HG02642 (cell line): ENCODE data around the gene ELMOD3.
A peak's percentile ranks its signal among the peaks of the same experiment; 100 is the strongest.
"Not testable (repeated sequence)": the region's sequence is repeated elsewhere in the genome, so short reads cannot be mapped to it uniquely, and the experiment has no call there.

ENCODE experiments used
- ATAC-seq: cut with Tn5 transposase; IDR thresholded peaks from one replicate; pipeline ENCODE4 v1.9.1; 2021; ENCODE audit warnings: mild to moderate bottlenecking; ENCODE audit not compliant: unreplicated experiment, poor library complexity

ELMOD3 gene

DNA sequence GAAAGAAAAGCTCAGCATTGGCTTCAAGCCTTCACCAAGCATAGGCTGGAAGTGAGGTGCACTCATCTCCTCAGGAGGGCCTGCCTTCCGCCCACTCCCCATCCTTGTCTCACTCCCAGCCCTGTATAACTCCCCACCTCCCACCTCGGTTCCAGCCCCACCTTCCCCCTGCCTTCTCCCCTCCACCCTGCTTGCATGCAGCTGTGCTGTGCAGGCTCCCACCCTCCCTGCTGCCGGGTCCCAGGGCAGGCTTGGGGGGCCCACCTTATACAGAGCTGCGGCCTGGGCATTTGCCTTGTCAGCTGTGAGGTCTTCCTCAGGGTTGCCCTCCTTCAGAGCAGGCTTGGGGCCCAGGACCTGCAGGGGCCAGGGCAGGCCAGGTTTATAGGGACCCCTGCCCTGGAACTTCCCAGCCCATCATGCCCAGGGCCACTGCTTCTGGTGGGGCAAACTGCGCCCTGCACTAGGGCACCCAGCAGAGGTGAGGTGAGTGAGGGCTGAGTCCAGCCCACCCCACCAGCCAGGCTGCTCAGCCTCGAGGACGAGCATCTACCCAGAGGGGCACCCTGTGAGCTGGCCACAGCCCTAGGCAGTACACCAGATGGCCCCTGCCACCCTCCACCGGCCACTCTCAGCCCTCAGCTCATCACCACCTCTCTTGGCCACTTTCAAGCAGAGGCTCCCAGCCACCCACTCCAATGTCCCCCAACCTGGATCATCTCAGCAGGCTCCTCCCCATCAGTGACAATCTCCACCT, 44.0 kb downstream of the ELMOD3 start:
- ATAC-seq = no peak

DNA sequence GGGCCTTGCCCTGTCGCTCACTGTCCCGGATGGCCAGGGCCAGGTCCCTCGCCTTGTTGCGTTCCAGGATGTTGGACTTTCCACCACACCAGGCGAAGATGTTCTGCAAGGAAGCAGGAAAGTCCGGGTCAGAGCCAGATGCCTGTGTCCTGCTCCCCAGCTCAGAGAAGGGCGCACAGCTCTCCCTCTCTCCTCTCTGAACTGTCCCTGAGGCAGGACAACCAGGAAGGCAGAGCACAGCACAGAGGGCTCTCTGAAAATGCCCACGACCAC, 44.5 kb downstream of the ELMOD3 start:
- no peak for ATAC-seq

DNA sequence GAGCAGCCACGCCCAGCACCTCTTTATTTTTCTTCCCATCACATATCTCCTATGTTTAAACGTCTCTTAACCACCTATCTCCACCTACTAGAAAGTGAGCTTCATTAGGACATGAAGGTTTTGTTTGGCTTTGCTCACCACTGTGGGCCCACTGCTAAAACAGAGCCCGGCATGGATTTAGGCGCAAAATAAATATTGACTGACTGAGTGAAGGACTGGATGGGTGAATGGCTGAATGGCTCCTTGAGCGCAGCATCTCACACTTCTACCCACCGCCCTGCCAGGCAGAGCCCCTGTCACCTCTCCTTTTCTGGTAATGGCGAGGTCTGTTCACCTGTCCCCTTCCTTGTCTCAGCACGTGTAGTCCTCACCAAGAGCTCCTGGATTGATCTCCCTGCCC, 45.5 kb downstream of the ELMOD3 start:
- ATAC-seq = no peak

DNA sequence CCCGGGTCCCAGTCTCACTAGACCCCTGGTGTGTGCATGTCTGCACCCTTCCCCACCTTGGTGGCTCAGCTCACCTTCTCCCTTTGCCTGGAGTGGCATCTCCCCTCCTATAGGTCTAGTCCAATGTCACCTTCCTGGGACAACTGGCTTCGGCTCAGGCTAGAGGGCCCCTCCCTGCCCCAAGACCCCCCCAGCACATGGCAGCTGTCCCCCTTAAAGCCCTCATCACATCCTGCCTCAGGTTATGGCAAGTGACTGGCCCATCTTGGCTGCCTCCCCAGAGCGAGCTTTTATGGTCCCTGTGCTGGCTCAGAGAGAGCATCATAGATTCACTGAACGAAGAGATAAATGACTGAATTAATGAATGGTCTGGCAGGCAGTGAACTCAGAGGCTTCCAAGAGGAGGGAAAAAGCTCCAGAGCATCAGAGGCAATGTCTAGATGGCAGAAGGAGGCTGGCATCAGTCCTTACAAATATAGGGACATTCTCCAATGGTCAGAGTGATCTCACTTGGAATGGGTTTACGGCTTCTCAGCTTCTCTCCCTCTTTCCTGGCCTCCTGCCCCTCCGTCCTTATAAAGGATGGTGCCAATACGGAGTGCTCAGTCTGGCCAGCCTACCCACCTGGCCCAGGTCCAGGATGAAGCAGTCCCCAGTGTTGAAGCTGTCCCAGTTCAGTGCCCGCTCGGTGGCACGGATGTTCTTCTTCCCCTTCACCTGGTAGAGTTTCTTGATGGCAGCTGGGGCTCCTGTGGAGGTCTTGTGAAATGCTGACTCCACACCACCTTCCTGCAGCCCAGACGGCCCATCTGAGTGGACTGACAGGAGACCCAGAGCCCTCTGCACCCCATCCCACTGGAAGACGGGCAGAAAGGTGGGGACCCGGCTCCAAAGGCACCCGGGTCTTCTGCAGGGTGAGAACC, 46.2 kb downstream of the ELMOD3 start:
- ATAC-seq = no peak

DNA sequence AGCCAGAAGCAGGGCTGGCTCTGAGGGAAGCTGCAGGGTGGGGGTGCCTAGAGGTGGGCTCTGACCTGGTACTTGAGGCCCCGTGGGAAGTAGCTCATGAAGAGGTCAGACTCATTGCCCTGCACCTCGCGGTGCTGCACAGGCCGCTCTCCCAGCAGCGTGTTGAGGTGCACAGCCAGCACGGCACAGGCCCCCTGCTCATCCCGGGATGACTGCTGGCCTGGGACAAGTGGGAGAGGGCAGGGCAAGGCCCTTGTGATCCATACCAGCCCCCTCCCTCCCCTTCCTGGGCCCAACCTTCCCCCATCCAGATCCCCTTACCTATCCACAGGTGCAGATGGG, 46.9 kb downstream of the ELMOD3 start:
- no peak for ATAC-seq

DNA sequence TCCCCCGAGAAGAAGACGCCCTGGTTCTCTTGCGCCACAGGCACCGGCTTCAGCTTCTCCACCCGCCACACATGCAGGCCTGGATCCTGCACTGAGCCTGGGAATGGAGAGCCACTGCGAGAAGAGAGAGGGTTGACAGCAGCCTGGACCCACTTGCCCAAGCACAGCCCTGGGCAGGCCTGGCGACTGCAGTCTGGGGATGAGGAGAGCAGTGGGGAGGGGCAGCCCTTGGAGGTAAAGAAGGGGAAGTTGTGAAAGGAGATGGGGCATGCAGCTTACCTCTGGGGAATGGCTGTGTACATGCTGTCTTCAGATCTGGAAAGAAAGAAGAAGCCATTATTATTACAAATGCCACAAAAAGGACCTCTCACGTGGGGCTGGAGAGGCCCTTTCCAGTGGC, 47.3 kb downstream of the ELMOD3 start:
- ATAC-seq = no peak

DNA sequence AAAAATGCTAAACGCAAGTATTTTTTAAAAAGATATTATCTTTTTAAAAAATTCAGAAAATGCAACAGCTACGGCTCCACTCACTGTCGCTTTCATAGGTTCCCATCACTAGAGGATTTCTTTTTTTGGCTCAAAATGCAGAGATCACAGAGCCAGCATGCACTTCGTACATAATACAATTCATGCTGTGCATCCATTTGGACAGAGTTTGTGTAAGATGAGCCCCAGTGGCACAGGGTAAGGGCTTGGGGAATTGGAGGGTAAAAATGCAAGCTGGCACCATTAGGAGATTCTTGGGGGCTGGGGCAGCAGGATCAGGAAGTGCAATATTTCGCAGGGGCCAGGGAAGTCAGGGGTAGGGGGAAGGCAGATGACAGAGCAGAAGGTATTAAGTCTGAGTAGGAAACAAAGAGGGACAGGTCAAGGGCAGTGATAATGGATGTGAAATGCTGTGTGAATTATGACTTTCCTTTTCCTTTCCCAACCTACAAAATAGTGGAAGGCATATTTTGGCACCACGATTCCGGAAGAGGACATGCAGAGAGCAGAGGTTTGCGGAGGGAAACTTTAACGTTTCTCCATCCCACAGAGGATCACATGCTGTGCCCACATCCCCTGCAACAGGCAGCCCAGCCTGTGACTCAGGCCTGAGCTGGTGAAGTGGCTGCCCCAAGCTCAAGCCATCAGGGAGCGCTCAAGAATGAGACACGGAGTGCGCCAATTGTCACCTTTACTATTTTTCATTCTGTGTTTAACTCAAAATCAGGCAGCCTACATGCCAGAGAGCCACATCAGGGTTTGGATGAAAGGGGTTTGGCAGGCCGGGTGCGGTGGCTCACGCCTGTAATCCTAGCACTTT, 50.9 kb downstream of the ELMOD3 start:
- peak; percentile 47 for ATAC-seq

DNA sequence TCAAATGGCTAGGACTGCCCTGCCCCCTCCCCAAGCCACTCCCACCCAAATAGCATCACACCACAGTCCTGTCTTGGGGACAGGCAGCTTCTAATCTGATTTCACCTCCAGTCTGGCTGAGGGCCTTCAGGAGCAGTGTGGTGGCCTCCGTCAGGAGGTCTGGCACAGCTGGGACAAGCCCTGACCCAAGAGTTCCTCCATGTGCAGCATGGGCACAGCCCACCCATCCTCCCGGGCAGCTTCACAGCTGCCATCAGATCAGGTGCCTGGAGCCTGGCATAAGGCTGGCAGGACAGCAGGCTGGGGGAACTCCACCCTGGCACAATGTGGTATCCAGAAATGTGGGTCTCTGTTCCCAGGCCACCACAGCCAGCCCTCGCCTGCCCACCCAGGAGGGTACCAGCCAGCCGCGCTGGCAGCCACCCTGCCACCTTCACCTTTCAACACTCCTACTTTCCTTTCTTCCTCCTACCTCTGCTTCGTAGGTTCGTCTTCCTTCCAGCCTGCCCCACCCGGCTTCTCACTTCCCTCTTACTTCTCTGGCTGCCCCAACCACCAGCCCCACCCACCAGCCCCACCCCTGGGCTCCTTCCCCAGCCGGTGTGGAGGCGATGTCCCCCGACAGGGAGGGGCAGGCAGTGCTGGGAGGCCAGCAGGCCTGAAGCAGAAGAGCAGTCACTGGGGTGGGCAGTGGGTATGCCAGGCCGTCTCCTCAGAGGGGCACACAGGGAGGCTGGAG, 55.4 kb downstream of the ELMOD3 start, which contains the start of gene CAPG:
TSS of gene CAPG (minus strand) at position 522 of the 739 bp plus-strand sequence. CDS start 8,221 bp downstream, outside the sequence.
- peak; percentile 66 for ATAC-seq

DNA sequence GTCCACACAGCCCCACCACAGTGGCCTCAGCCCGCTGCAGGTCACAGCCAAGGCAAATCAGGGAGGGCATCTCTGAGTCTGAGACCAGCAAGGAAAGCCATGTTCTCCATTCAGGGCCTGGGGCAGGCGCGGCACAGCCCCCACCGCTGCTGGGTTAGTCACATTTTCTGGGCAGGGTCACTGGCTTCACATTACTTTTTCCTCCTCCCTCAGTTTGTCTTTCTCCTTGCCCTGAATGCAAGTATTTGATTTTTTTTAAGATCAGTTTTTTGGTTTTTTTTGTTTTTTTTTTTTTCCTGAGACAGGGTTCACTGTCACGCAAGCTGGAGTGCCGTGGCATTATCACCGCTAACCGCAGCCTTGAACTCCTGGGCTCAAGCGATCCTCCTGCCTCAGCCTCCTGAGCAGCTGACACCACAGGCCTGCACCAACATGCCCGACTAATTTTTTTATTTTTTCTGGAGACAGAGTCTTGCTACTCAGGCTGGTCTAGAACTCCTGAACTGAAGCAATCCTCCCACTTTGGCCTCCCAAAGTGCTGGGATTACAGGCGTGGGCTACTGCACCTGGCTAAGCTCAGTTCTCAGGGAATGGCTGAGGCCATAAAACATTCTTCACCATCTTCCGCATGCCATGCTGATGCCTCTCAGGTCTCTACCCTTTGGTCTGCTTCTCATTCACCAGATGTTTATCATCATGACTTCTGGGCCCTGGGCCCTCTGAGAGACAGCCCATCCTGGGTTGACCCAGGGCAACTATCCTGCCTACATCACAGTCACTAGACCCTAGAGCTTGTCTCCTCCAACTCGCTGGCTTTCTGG, 56.2 kb downstream of the ELMOD3 start:
- ATAC-seq = no peak

DNA sequence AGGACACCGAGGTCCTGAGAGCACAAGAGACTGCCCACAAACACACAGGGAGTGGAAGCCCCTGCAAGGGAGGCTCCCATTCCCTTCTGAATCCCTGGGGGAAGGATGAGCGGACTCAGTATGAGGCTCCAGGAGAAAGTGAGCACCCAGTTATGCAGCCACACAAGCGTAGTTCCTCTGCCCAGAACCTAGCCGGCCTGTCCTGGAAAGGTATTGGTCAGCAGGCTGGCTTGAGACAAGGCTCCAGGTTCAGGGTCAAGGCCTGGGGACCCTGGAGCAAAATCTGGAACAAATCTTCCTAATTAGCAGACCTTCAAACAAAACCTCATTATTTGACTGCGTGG, 56.8 kb downstream of the ELMOD3 start:
- ATAC-seq = no peak

DNA sequence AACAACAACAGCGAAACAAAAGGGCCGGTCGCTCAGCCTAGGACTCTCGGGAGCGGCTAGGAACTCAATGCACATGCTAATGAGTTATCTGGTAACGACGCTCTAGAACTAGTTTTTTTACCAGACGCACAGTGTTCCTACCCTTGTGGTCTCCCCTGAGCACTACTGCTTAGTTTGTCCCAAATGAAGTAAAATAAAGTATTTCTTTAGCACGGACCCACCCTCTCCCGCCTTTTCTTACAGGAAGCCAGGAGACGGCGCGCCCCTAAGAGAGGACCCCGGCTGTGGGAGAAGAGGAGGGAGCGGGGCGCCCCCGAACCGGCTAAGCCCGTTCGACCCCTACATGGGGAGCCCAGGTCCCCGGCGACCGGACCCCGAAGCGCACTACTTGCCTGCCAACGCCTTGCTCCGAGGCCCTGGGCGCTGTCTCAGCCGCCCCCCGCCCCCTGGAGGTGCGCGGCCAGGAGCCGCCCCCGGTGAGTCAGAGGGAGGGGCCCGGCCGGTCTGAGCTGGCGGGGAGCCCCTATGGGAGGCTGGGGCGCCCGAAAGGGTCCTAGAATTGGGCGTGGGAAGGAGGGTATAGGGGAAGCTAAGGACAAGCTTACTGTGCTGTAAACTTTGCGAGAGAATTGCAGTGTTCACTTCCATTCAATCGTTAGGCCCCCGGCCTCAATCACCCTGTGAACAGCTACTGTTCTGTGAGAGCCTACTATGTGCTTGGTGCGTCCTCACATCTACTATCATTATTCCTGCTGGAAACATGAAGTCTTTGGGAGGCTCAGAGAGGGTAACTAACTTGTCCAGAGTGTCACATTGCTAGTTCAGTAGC, 59.2 kb downstream of the ELMOD3 start:
- ATAC-seq = no peak

DNA sequence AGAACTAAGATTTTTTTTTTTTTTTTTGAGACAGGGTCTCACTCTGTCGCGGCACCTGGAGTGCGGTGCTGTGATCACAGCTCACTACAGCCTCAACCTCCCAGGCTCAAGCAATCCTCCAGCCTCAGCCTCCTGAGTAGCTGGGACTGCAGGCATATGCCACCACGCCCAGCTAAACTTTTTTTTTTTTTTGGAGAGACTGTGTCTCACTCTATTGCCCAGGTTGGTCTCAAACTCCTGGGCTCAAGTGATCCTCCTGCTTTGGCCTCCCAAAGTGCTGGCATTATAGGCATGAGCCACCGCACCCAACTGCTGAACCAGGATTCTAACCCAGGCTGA, 59.8 kb downstream of the ELMOD3 start:
- not testable (repeated sequence) for ATAC-seq

DNA sequence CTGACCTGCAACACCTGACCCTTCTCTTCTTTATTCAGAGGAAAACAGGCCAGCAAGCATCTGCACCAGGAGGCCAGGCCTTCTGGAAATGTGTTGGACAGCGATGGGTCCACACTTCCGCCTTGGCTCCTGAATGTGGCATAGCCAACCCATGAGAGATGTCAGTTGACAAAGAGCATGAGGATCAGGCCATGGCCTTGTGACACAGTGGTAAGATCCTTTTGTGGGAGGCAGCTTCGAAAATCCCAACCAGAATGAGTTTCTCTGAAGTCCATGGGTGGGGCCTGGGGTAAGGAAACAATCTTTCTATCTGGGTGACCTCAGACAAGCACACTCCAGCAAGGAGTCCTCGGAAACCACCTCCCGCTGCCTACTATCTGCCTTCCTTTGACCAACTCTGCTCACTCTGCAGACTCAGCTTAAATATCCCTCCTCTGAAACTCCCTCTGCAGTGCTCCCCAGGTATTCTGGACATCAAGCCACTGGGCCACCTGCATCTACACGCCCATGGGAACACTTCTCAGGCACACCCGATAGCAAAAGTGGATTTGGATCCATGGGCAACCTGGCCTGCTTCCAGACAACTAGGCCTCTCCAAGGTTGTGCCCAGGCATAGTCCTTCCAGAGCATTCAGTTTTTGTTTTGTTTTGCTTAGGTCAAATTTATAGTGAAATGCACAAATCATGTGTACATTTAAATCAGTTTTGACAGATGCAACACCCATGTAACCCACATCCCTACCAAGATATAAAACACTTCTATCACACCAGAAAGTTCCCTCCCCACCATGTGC, 60.4 kb downstream of the ELMOD3 start:
- ATAC-seq = no peak

DNA sequence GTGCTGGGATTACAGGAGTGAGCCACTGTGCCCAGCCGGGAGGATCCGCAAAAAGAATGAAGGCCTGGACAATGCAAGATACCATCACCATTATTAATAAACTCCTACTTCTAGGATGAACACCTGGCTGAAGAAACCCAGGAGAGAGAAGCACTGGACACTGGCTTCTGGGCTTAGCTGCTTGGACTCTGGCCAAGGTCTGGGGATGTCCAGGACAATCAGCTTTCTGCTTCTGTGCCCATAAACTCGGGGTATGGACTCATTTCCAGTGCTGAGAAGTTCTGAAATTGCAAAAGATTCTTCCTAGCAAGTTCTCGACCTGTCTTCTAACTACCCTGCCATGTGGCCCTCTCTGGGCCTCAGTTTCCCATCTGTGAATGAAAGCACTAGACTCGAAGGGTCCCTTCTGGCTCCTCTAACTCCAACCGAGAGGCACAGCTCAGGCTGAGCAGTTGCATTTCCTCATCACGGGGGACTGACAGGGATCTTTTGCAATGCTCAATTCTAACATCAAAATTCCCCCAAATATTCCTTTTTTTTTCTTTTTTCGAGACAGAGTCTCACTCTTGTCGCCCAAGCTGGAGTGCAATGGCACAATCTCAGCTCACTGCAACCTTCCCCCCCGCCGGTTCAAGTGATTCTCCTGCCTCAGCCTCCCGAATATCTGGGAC, 61.5 kb downstream of the ELMOD3 start:
- no peak for ATAC-seq

DNA sequence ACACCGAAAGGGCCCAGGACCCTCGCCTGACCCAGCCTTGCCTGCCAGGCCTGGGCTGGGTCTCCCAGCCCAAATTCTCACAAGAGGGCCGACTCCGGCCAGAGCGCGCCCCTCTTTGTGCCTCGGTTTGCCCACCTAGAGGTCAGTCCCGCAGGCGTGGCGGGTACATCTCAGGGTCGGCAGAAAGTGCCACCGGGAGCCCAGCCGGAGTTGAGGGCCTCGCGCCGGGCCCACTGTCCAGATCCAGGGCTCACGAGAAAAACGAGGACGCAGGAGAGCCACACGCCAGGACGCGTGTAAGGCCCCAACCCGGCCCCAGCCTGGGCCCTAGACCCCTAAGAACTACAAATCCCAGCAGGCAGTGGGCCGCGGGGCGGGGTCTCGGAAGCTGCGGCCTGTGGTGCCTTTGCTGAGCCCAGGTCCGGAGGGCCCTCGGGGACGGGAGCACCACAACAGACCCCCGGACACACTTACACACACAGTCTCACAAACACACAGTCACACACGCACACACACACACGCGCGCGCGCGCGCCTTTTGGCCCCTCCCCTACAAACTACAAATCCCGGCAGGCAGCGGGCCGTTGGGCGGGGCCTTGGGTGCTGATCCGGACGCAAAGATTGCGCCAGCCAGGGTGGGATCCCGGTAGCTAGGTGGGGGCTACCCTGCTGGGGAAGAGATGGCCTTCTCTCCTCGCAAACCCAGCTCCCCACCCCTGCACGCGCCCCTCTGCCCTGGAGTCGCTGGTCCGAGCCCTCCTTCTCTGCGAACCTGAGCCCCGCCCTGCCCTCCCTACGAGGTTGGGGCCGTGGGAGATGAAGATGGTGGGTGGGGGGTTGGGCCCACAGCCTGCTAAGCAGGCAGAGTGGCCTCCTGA, 63.8 kb downstream of the ELMOD3 start, which contains the start of gene SH2D6:
TSS of gene SH2D6 (plus strand) at position 583 of the 877 bp plus-strand sequence. CDS start 10,752 bp downstream, outside the sequence.
- ATAC-seq = peak; percentile 88

DNA sequence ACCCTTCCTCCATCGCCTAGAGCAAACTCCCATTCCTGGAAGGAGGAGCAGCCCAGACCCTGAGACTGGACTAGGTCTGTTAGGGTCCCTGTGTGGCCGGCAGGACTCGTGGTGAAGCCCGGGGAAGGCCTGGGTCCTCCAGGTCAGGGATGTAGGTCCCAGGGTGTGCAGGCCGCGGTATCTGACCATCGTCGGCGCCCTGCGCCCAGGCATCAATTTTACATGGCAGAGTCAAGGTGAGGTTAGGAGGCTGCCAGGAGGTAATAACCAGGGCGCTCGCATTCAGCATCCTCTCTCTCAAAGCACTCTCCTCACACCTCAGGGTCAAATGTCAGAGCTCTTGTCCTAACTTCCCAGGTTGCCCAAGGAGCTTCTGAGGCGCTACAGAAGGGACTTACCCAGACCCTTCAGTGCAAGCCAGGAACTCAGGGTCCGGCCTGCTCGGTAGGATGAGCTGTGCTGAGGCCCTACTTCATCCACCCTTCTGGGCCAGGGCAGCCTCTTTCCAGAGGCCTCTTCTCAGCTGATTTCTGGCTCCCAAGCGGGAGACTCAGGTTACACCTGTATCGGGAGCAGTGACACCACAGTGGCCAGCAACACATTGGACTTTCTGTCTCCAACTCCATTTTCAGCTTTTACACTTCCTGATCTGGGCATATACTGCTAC, 64.6 kb downstream of the ELMOD3 start:
- ATAC-seq = no peak
